LNCaP clone FGC (cell line): ENCODE measurements around the gene TIAM1.
"Not testable (repeated sequence)": the region's sequence is repeated elsewhere in the genome, so short reads cannot be mapped to it uniquely, and the experiment has no call there.

Source experiments
- DNase-seq: peaks from one replicate; pipeline ENCODE4 v3.0.0-alpha.2; 2011; ENCODE audit warnings: low read depth
- H3K4me3 ChIP-seq: 2 replicates; pipeline ENCODE4 v1.5.1; 2011; ENCODE audit warnings: mild to moderate bottlenecking, low read depth, low read length, control low read depth
- CTCF ChIP-seq: IDR thresholded peaks from 2 replicates; pipeline ENCODE4 v1.5.1; 2012; ENCODE audit warnings: mild to moderate bottlenecking; ENCODE audit not compliant: control insufficient read depth, insufficient read depth; ENCODE audit errors: extremely low read depth

The TIAM1 gene

DNA sequence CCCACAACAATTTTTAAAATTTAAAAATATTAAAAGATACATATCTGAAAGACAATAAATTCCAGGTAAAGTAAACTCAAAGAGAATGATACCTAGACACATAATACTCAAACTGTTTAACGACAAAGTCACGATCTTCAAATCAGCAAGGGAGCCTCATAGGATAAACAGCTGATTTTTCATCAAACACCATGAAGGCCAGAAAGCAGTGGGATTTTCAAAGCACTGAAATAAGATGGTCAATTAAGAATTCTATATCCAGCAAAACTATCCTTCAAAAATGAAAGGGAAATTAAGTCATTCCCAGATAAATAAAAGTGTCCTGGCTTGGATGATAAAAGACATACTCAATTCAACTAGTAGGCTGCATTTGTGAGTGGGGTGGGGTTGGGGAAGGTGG lies 100.5 kb downstream of the TIAM1 start:
- no peak for DNase-seq
- no peak overlapping the region for H3K4me3 ChIP-seq
- no peak for TF ChIP-seq CTCF

DNA sequence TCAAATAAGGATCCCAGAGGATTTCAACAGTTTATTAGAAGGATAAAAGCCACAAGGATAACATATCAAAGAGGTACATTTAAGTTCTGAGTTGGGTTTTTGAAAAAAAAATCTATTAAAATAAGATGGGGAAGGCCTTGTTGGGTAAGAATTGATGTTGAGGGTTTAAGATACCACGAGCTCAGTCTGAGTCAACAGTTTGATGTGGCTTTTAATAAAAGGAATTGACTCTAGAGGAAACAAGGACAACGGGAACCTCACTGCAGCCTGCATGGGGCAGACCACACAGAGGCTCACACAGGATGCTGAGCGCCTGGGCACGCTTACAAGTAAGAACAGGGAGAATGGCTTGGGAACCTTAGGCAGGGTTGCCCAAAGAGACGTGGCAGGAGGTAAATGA lies 107.5 kb downstream of the TIAM1 start:
- DNase-seq, result no peak
- no peak for TF ChIP-seq CTCF

GRCh38 chr21:31235671-31236450 lies 108.2 kb downstream of the TIAM1 start:
- TF ChIP-seq CTCF, result no peak
- DNase-seq, result no peak
- no peak overlapping the region for H3K4me3 ChIP-seq

More for the DNA sequence above, 107.5 kb downstream of the TIAM1 start:
- no peak overlapping the region for H3K4me3 ChIP-seq

DNA sequence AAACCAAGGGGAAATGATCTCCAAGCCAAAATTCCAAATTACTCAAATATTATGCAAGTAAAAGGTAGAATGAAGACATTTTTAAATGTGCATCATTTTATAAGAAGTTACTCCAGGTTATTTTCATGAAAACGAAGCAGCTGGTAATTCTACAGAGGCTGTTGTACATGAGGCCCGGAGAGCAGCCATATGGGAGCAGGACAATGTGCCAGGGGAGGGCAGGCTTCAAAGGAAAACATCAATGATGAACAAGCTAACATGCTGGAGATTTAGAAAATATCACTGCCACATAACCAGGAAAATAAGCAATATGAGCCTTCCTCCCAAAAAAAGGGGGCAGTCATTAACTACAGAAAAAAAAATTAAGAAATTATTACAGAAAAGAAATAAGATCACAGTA lies 109.1 kb downstream of the TIAM1 start:
- no peak overlapping the region for H3K4me3 ChIP-seq
- TF ChIP-seq CTCF, result no peak
- DNase-seq, result no peak

DNA sequence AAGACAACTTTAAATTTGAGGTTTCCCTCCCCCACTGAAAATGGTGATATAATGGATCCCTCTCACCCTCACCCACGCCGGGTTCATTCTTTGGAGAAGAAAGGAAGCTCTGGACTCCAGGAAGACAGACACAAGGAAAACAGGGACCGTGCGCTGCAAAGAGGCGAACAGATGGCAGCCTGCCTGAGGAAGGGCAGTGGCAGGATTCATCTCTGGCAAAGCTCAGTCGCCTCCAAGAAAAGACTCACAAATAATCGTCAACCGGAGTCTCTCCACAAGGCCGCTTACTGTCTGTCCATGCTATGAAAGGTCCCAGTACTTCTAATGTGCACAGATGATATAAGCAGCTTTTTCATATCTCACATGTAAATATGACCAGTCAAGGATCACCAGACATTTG lies 110.3 kb downstream of the TIAM1 start:
- no peak for DNase-seq
- no peak overlapping the region for H3K4me3 ChIP-seq
- no peak for TF ChIP-seq CTCF

DNA sequence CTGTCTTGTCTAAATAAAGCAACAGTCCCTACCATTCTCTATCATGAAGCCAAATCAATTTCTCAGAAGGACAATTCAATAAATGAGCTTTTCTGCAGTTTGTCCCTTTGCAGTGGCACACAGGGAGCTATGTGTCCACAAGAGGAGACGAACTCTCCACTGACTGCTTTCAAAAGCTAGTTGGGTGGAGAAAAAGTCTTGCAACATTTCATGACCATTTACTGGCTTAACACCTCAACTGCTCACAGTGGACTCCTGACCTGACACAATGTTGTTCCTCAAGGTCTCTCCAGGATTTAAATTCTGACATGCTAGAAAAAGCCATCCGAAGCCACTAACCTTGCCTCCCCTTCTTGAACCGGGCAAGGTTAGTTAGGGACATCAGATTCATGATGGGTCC lies 111.7 kb downstream of the TIAM1 start:
- TF ChIP-seq CTCF, result no peak
- DNase-seq, result no peak
- H3K4me3 ChIP-seq, result no peak overlapping the region

GRCh38 chr21:31230937-31231336 lies 113.1 kb downstream of the TIAM1 start:
- no peak overlapping the region for H3K4me3 ChIP-seq
- no peak for DNase-seq
- no peak for TF ChIP-seq CTCF

DNA sequence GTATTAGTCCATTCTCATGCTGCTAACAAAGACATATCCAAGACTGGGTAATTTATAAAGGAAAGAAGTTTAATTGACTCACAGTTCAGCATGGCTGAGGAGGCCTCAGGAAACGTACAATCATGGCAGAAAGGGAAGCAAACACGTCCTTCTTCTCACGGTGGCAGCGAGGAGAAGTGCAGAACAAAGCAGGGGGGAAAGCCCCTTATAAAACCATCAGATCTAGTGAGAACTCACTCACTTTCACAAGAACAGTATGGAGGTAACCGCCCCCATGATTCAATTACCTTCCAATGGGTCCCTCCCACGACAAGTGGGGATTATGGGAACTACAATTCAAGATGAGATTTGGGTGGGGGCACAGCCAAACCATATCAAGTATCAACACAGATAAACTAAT lies 115.3 kb downstream of the TIAM1 start:
- not testable (repeated sequence) for DNase-seq, H3K4me3 ChIP-seq
